Breast epithelium (tissue), 3 donors: ENCODE data around the gene CGAS.

Source experiments
- CTCF ChIP-seq, 3 donors: fragments of 450-650 bp; IDR thresholded peaks; one replicate each; pipeline ENCODE4 v1.5.1; 2016 to 2017; ENCODE audit warnings: antibody characterized with exemption in 3 of 3, mild to moderate bottlenecking in 3 of 3, moderate library complexity in 3 of 3
- POLR2AphosphoS5 ChIP-seq, 3 donors: sonication (generic); formaldehyde crosslinking; IDR thresholded peaks; one replicate each; pipeline ENCODE4 v1.6.1; 2017; ENCODE audit warnings: antibody characterized with exemption in 3 of 3

- no peak for TF ChIP-seq CTCF (IDR thresholded peaks at IDR 0.05)
- no peak for TF ChIP-seq POLR2AphosphoS5 (IDR thresholded peaks at IDR 0.05)
These were observed 4.0 kb upstream of the CGAS start for GRCh38 chr6:73455865-73456629.
